B cell (primary cell): ENCODE results near the gene INTS15. TPM values are rescaled to one million over a fixed set of nuclear protein-coding genes. Genes with fewer than 3 reads are reported as not detected.

Source experiments
- ATAC-seq: fragments of 200-7000 bp; cut with Tn5 transposase; one replicate; pipeline ENCODE4 v1.10.0; 2021; ENCODE audit warnings: low read depth, mild to moderate bottlenecking, moderate number of reproducible peaks, moderate library complexity
- CTCF ChIA-PET: fragments of 350-600 bp; sonication (Branson Sonifier 250); formaldehyde crosslinking; loops from one replicate; lab custom pipeline; 2021; ENCODE audit warnings: antibody characterized with exemption, inconsistent platforms; lab: Charles Lee
- POLR2A ChIA-PET: fragments of 350-600 bp; sonication (Branson Sonifier 250); formaldehyde crosslinking; loops from one replicate; lab custom pipeline; 2021; ENCODE audit warnings: antibody characterized with exemption; lab: Charles Lee
- DNase-seq: peaks from one replicate; pipeline ENCODE4 v3.0.0; 2013
- H2AFZ ChIP-seq: 2 replicates; pipeline ENCODE4 v1.6.1; 2012; ENCODE audit warnings: mild to moderate bottlenecking, low read depth, low read length; ENCODE audit not compliant: insufficient read depth, poor library complexity, severe bottlenecking
- H3K27ac ChIP-seq, 2 donors: 1 replicate in 1 of 2; 2 replicates in 1 of 2; pipeline ENCODE4 v1.5.1; 2012 to 2013; ENCODE audit warnings: low read length in 2 of 2, mild to moderate bottlenecking in 2 of 2, moderate library complexity in 1 of 2
- H3K27me3 ChIP-seq, 4 experiments: fragments of 200-600 bp in 1 of 4; sonication (generic) in 1 of 4; replicated peaks in 1 of 4; 1 replicate in 2 of 4; 2 replicates in 2 of 4; pipeline versions ENCODE4 v1.6.1 to v1.7.0; 2013 to 2016; ENCODE audit warnings: low read length in 3 of 4, mild to moderate bottlenecking in 2 of 4, mixed read lengths in 1 of 4, moderate library complexity in 1 of 4; ENCODE audit not compliant: insufficient read depth in 4 of 4, control insufficient read depth in 3 of 4; ENCODE audit errors: control extremely low read depth in 1 of 4
- H3K36me3 ChIP-seq, 2 experiments: replicated peaks in 1 of 2; 1 replicate in 1 of 2; 2 replicates in 1 of 2; pipeline versions ENCODE4 v1.6.1 to v1.7.1; 2013; ENCODE audit warnings: low read length in 1 of 2; ENCODE audit not compliant: insufficient read depth in 2 of 2, control insufficient read depth in 1 of 2; ENCODE audit errors: control extremely low read depth in 1 of 2, extremely low read depth in 1 of 2
- H3K4me1 ChIP-seq, 2 donors: fragments of 200-600 bp in 1 of 2; sonication (generic) in 1 of 2; 1 replicate in 1 of 2; 2 replicates in 1 of 2; pipeline versions ENCODE4 v1.5.1 to v1.6.1; 2013 to 2017; ENCODE audit warnings: low read length in 2 of 2; ENCODE audit not compliant: control insufficient read depth in 2 of 2, insufficient read depth in 2 of 2
- H3K4me2 ChIP-seq: replicated peaks from 2 replicates; pipeline ENCODE3; 2012; ENCODE audit warnings: mild to moderate bottlenecking, low read depth, low read length; ENCODE audit not compliant: poor library complexity, severe bottlenecking
- H3K4me3 ChIP-seq, 5 experiments: fragments of 200-600 bp in 1 of 5; sonication (generic) in 1 of 5; 1 replicate in 3 of 5; 2 replicates in 2 of 5; pipeline versions ENCODE4 v1.5.1 to v1.7.0; 2011 to 2016; ENCODE audit warnings: low read length in 4 of 5, mild to moderate bottlenecking in 4 of 5, low read depth in 2 of 5, control low read depth in 1 of 5, moderate library complexity in 1 of 5; ENCODE audit not compliant: insufficient read depth in 1 of 5; ENCODE audit errors: control extremely low read depth in 1 of 5, extremely low read depth in 1 of 5
- H3K79me2 ChIP-seq: fragments of 200-600 bp; sonication (generic); one replicate; pipeline ENCODE4 v1.6.0; 2016; ENCODE audit warnings: low read length; ENCODE audit not compliant: control insufficient read depth, insufficient read depth
- H3K9ac ChIP-seq: fragments of 200-600 bp; sonication (generic); 2 replicates; pipeline ENCODE4 v1.6.1; 2017; ENCODE audit warnings: mild to moderate bottlenecking, low read length, moderate library complexity
- H3K9me3 ChIP-seq, 3 donors: one replicate each; pipeline versions ENCODE4 v1.6.1 to v1.7.1; 2013; ENCODE audit warnings: low read length in 2 of 3; ENCODE audit not compliant: control insufficient read depth in 2 of 3, insufficient read depth in 1 of 3; ENCODE audit errors: control extremely low read depth in 1 of 3
- H4K20me1 ChIP-seq: 2 replicates; pipeline ENCODE4 v1.6.0; 2012; ENCODE audit warnings: mild to moderate bottlenecking, low read length; ENCODE audit not compliant: insufficient read depth, control insufficient read depth, poor library complexity, severe bottlenecking
- H3K27ac Mint-ChIP-seq: one replicate; pipeline ENCODE4 v1.8.0; 2021; ENCODE audit warnings: mixed read lengths
- H3K27me3 Mint-ChIP-seq: one replicate; pipeline ENCODE4 v1.8.0; 2021; ENCODE audit warnings: mixed read lengths
- H3K4me1 Mint-ChIP-seq: one replicate; pipeline ENCODE4 v1.8.0; 2021; ENCODE audit warnings: mixed read lengths
- H3K4me3 Mint-ChIP-seq: one replicate; pipeline ENCODE4 v1.8.0; 2021; ENCODE audit warnings: mixed read lengths
- H3K9me3 Mint-ChIP-seq: one replicate; pipeline ENCODE4 v1.8.0; 2022; ENCODE audit warnings: mixed read lengths; ENCODE audit not compliant: insufficient read depth
- CTCF ChIP-seq: fragments of 200-600 bp; IDR thresholded peaks from one replicate; pipeline ENCODE4 v1.8.0; 2022; ENCODE audit warnings: antibody characterized with exemption, mild to moderate bottlenecking
- EZH2 ChIP-seq: IDR thresholded peaks from 2 replicates; pipeline ENCODE4 v1.6.1; 2012; ENCODE audit warnings: borderline replicate concordance, low read depth, mild to moderate bottlenecking, moderate library complexity, low read length; ENCODE audit not compliant: insufficient read depth, poor library complexity, severe bottlenecking
- WGBS: methylation state at CpG from one replicate; pipeline ENCODE4 v1.1.5; 2013; ENCODE audit warnings: missing lambda C conversion rate; ENCODE audit not compliant: insufficient coverage; 5-methylcytosine and 5-hydroxymethylcytosine counted together
- intact Hi-C: fragments of 100-400 bp; cut with micrococcal nuclease; formaldehyde crosslinking; loops from one replicate; pipeline ENCODE4 v1.10.0; 2022
- polyA plus RNA-seq: library from polyadenylated mRNA; depleted of rRNA; stranded (reverse); fragments of >200 nt; gene quantifications from 2 replicates; pipeline ENCODE4 v1.2.3, GENCODE V29; 2012
- total RNA-seq, 2 donors: library from RNA; stranded (reverse); fragments of 120-200 nt in 1 of 2; gene quantifications; 1 replicate in 1 of 2; 2 replicates in 1 of 2; pipeline versions ENCODE4 v1.2.3 to v1.2.4, GENCODE V29; 2013 to 2022

Gene INTS15
- total and polyA plus RNA-seq, 2 donors (not counting 1 experiment from before 2014, with no cell fraction given): 57.1 to 63.2 TPM

DNA sequence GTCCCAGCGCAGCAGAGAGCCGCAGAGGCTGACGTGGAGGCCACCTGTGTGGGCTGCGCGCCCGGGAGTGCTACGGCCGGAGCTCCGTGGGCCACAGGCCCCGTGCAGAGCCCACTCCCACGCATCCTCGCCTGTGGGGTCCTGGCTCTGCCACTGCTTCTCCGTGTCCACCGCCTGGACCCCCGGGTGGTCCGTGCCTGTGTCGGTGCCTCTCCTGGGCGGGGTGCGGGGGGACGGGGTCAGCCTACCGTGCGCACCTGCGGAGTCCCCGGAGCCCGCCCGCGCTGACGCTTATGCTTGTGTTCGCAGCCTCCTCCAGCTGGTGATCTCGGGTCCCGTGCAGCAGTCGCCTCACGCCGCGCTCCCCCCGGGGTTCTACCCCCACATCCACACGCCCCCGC, 17.8 kb downstream of the INTS15 start:
- Mint-ChIP-seq H3K4me3 (no peak overlapping the region), H3K27ac (no peak overlapping the region), H3K27me3 (peaks cover under 1% of the 10 kb centered on the region), H3K9me3 (no peaks in the 10 kb centered on the region), H3K4me1 (no peaks in the 10 kb centered on the region)
- intact Hi-C loops: no loop called here
- Histone ChIP-seq H4K20me1 (peaks cover 3% of the 10 kb centered on the region), H3K36me3 (peaks cover 1 to 30% of the 10 kb centered on the region in 2 experiments), H3K9me3 (no peaks in the 10 kb centered on the region), H3K4me2 (no peak overlapping the region), H3K27ac (no peak overlapping the region), H3K9ac (no peak overlapping the region), H3K27me3 (no peaks in the 10 kb centered on the region), H3K4me1 (no peaks in the 10 kb centered on the region), H3K4me3 (no peak overlapping the region), H2AFZ (no peak overlapping the region), H3K79me2 (peaks cover 11% of the 10 kb centered on the region)
- POLR2A ChIA-PET: no interaction called here
- DNase-seq (no peak), ATAC-seq (no peak)
- no peak for TF ChIP-seq CTCF
- TF ChIP-seq EZH2: no peak
- CTCF ChIA-PET: no interaction called here
- 98% methylated on average over 28 of the region's 38 CpGs for WGBS

DNA sequence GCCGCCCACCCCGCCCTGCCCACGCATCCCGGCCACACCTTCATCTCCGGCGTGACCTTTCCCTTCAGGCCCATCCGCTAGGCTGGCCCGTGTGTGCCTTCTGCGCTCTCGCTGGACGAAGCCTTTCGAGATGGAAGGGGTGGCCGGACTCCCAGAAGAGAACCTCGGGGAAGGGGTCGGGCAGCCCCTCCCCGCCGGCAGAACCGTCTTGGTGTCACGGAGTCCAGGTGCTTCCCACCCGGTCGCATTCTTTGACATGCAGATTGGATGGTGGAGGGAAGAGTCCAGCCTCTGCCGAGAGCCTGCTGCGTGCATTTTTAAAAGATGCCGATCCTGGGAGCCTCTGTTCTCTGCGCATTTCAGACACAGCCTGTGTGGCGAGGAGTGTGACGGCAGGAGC, 18.3 kb downstream of the INTS15 start:
- 97% methylated on average over 20 of the region's 27 CpGs for WGBS
- Histone ChIP-seq H3K27ac (no peak overlapping the region), H3K4me1 (no peaks in the 10 kb centered on the region), H3K4me2 (no peak overlapping the region), H3K36me3 (peaks cover 1 to 26% of the 10 kb centered on the region in 2 experiments), H3K27me3 (no peaks in the 10 kb centered on the region), H3K79me2 (peaks cover 8% of the 10 kb centered on the region), H4K20me1 (no peaks in the 10 kb centered on the region), H2AFZ (no peak overlapping the region), H3K9me3 (no peaks in the 10 kb centered on the region), H3K9ac (no peak overlapping the region), H3K4me3 (no peak overlapping the region)
- Mint-ChIP-seq H3K27me3 (peaks cover 4% of the 10 kb centered on the region), H3K9me3 (no peaks in the 10 kb centered on the region), H3K4me1 (no peaks in the 10 kb centered on the region), H3K27ac (no peak overlapping the region), H3K4me3 (no peak overlapping the region)
- intact Hi-C loops: no loop called here
- no peak for DNase-seq
- ChIA-PET POLR2A (interaction anchor here (0.7 kb wide), 2 partner anchors 17 to 635 kb away, joined by 4 to 10 read pairs; no protein-coding TSS in a partner anchor), CTCF (interaction anchor here (1.3 kb wide), 1 partner anchor 18 kb away, joined by 3 read pairs; the partner anchor contains the start of gene INTS15)
- ATAC-seq: no peak
- no peak for TF ChIP-seq CTCF
- no peak for TF ChIP-seq EZH2
